Endothelial cell of umbilical vein (primary cell): Measurements from ENCODE around the gene SKI. TPM values are rescaled to one million over a fixed set of nuclear protein-coding genes. Genes with fewer than 3 reads are reported as not detected.

Experiments
- BruUV-seq: library from RNA; stranded (reverse); fragments of 400-500 nt; replicated peaks from 2 replicates; lab custom pipeline; 2021; lab: Mats Ljungman, UMichigan
- CTCF ChIA-PET: fragments of 300-600, 350-600 bp; sonication (Branson Sonifier 250); formaldehyde crosslinking; loops from one replicate; lab custom pipeline; 2021; ENCODE audit warnings: antibody characterized with exemption, inconsistent platforms; lab: Charles Lee
- POLR2A ChIA-PET: fragments of 300-600, 350-600 bp; sonication (Branson Sonifier 250); formaldehyde crosslinking; loops from one replicate; lab custom pipeline; 2021; ENCODE audit warnings: antibody characterized with exemption, inconsistent platforms; lab: Charles Lee
- DNase-seq: peaks from one replicate; pipeline ENCODE4 v3.0.0-alpha.2; 2011; ENCODE audit warnings: low read depth, low spot score
- FAIRE-seq: peaks from 2 replicates; lab custom pipeline; 2011; peaks lifted over from hg19 to GRCh38; lab: Jason Lieb, UNC
- H2AFZ ChIP-seq: 2 replicates; pipeline ENCODE4 v1.6.0; 2012; ENCODE audit warnings: low read depth, low read length, control low read depth, inconsistent platforms
- H3K27ac ChIP-seq: 2 replicates; pipeline ENCODE4 v1.5.1; 2011; ENCODE audit warnings: low read depth, mild to moderate bottlenecking, control low read depth, low read length, moderate library complexity; ENCODE audit not compliant: insufficient read depth
- H3K27me3 ChIP-seq, 2 experiments: 2 replicates each; pipeline versions ENCODE4 v1.6.0 to v1.6.1; 2011; ENCODE audit warnings: low read length in 2 of 2, mixed read lengths in 1 of 2; ENCODE audit not compliant: control insufficient read depth in 2 of 2, insufficient read depth in 2 of 2
- H3K36me3 ChIP-seq, 2 experiments: 2 replicates in 1 of 2; 3 replicates in 1 of 2; pipeline ENCODE4 v1.5.1; 2011; ENCODE audit warnings: low read length in 2 of 2, mild to moderate bottlenecking in 1 of 2, moderate library complexity in 1 of 2; ENCODE audit not compliant: control insufficient read depth in 2 of 2, insufficient read depth in 2 of 2; ENCODE audit errors: extremely low read depth in 1 of 2
- H3K4me1 ChIP-seq: 3 replicates; pipeline ENCODE4 v1.5.1; 2011; ENCODE audit warnings: mild to moderate bottlenecking, low read length; ENCODE audit not compliant: control insufficient read depth, insufficient read depth; ENCODE audit errors: extremely low read depth
- H3K4me2 ChIP-seq: 2 replicates; pipeline ENCODE4 v1.6.1; 2011; ENCODE audit warnings: low read length, control low read depth, mixed read lengths; ENCODE audit not compliant: insufficient read depth
- H3K4me3 ChIP-seq, 3 experiments: fragments of 200-600 bp in 1 of 3; sonication (generic), shearing (Covaris generic) in 1 of 3; replicated peaks in 1 of 3; 2 replicates each; pipeline ENCODE4 v1.5.1; 2011 to 2016; ENCODE audit warnings: control low read depth in 3 of 3, low read length in 3 of 3, mild to moderate bottlenecking in 2 of 3, inconsistent platforms in 1 of 3, low read depth in 1 of 3, moderate library complexity in 1 of 3; ENCODE audit not compliant: insufficient read depth in 1 of 3
- H3K79me2 ChIP-seq: 2 replicates; pipeline ENCODE4 v1.6.0; 2012; ENCODE audit warnings: low read length, inconsistent platforms; ENCODE audit not compliant: control insufficient read depth, insufficient read depth
- H3K9ac ChIP-seq: replicated peaks from 2 replicates; pipeline ENCODE3; 2011; ENCODE audit warnings: low read length, control low read depth; ENCODE audit not compliant: insufficient read depth; ENCODE audit errors: extremely low read depth
- H3K9me1 ChIP-seq: replicated peaks from 3 replicates; pipeline ENCODE4 v1.6.0; 2011; ENCODE audit warnings: mild to moderate bottlenecking, low read length; ENCODE audit not compliant: control insufficient read depth, insufficient read depth; ENCODE audit errors: extremely low read depth
- H3K9me3 ChIP-seq: replicated peaks from 2 replicates; pipeline ENCODE4 v1.5.1; 2012; ENCODE audit warnings: low read length, inconsistent platforms; ENCODE audit not compliant: control insufficient read depth, insufficient read depth
- H4K20me1 ChIP-seq: replicated peaks from 2 replicates; pipeline ENCODE3; 2011; ENCODE audit warnings: mild to moderate bottlenecking, low read length; ENCODE audit not compliant: control insufficient read depth, insufficient read depth; ENCODE audit errors: extremely low read depth
- EZH2 ChIP-seq: IDR thresholded peaks from 2 replicates; pipeline ENCODE4 v1.6.1; 2012; ENCODE audit warnings: borderline replicate concordance, low read depth, mild to moderate bottlenecking, moderate library complexity, low read length, inconsistent platforms; ENCODE audit not compliant: severe bottlenecking
- FOS ChIP-seq: IDR thresholded peaks from 2 replicates; pipeline ENCODE4 v1.6.1; 2011; ENCODE audit warnings: mild to moderate bottlenecking, low read length, moderate library complexity, borderline replicate concordance; ENCODE audit not compliant: insufficient read depth
- MYC ChIP-seq: IDR thresholded peaks from one replicate; pipeline ENCODE4 v1.6.1; 2011; ENCODE audit warnings: mild to moderate bottlenecking, low read depth, low read length
- POLR2A ChIP-seq: IDR thresholded peaks from 2 replicates; pipeline ENCODE4 v1.6.1; 2012; ENCODE audit warnings: low read depth, mild to moderate bottlenecking, control low read depth, low read length
- dilution Hi-C: fragments of 300-500 bp; cut with MboI; formaldehyde crosslinking; loops from one replicate; pipeline ENCODE4 v1.15.0; 2019; ENCODE audit warnings: low sequenced_read_pairs; ENCODE audit not compliant: extremely low pct_ligation_motif_present
- intact Hi-C: fragments of 100-400 bp; cut with micrococcal nuclease; formaldehyde crosslinking; loops from one replicate; pipeline ENCODE4 v1.10.0; 2022
- polyA plus RNA-seq, 4 experiments: library from polyadenylated mRNA; depleted of rRNA in 3 of 4; stranded (reverse) in 3 of 4; unstranded in 1 of 4; fragments of >200 nt; gene quantifications; 2 replicates each; pipeline versions ENCODE4 v1.2.1 to v1.2.3, GENCODE V29; 2011 to 2012; ENCODE audit warnings: missing spikeins in 1 of 4
- total RNA-seq: library from RNA; stranded (reverse); gene quantifications from 2 replicates; pipeline ENCODE4 v1.2.3, GENCODE V29; 2021
- TF ChIP-seq, protein P1 (sequence below): IDR thresholded peaks from 2 replicates; pipeline ENCODE4 v1.6.1; 2011; ENCODE audit not compliant: insufficient read depth, insufficient read length

SKI gene
- total and polyA plus RNA-seq, 2 donors (not counting 3 experiments of a cell fraction or from before 2014, with no cell fraction given), result 11.6 to 80.3 TPM

GRCh38 chr1:2198571-2198970 lies 29.5 kb upstream of the SKI start:
- peaks cover 9% of the 10 kb centered on the region for H3K4me1 ChIP-seq
- H3K79me2 ChIP-seq, result peaks cover under 1% of the 10 kb centered on the region
- H4K20me1 ChIP-seq, result no peaks in the 10 kb centered on the region
- peak overlapping the region; percentile 76 for H2AFZ ChIP-seq
- no peak overlapping the region for H3K4me2 ChIP-seq
- intact Hi-C loops (loop anchor here (5.0 to 10.0 kb wide), 3 partner anchors 114 to 1226 kb away; partner anchors contain the start of gene PRXL2B), dilution Hi-C loops (loop anchor here (10.0 kb wide), 1 partner anchor 176 kb away; no protein-coding TSS in a partner anchor)
- H3K9me1 ChIP-seq, result no peaks in the 10 kb centered on the region
- DNase-seq (no peak), FAIRE-seq (no peak)
- H3K9ac ChIP-seq, result peak overlapping the region; percentile 14
- POLR2A ChIA-PET, result interaction anchor here (0.6 to 1.7 kb wide), 5 partner anchors 28 to 183 kb away, joined by 3 to 9 read pairs (median 4); no protein-coding TSS in a partner anchor
- CTCF ChIA-PET, result interaction anchor here (0.6 to 12.3 kb wide), 12 partner anchors 9 to 216 kb away, joined by 3 to 631 read pairs (median 4); partner anchors contain the start of genes MORN1 and RER1
- no peaks in the 10 kb centered on the region for H3K27me3 ChIP-seq
- peak overlapping the region; percentile 21 for H3K27ac ChIP-seq
- no peaks in the 10 kb centered on the region for H3K9me3 ChIP-seq
- TF ChIP-seq, protein P1, sequence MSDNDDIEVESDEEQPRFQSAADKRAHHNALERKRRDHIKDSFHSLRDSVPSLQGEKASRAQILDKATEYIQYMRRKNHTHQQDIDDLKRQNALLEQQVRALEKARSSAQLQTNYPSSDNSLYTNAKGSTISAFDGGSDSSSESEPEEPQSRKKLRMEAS, result no peak
- TF ChIP-seq FOS, result no peak
- no peak for TF ChIP-seq POLR2A
- no peak for TF ChIP-seq EZH2
- no peak for TF ChIP-seq MYC
- no peak overlapping the region for H3K4me3 ChIP-seq
- no TSS peak for BruUV-seq
- no peaks in the 10 kb centered on the region for H3K36me3 ChIP-seq
